ENCODE data around the gene BIRC2. TPM values are rescaled to one million over a fixed set of nuclear protein-coding genes. Genes with fewer than 3 reads are reported as not detected.

The BIRC2 gene
- total and polyA plus RNA-seq, 2 experiments from 2014 or later, result 15.3 to 25.2 TPM

- TF ChIP-seq REST (IDR thresholded peaks at IDR 0.05; ENCODE audit: unreplicated experiment) (no peak), EZH2phosphoT487 (IDR thresholded peaks at IDR 0.05; ENCODE audit: unreplicated experiment) (no peak), CTCF (conservative IDR thresholded peaks at IDR 0.05; ENCODE audit: low read depth in 2 of 2) (no peak), ZNF331 (CRISPR knock-in tag; IDR thresholded peaks at IDR 0.05; ENCODE audit: low read depth) (no peak)
Measured at GRCh38 chr11:102383839-102384238, 36.8 kb downstream of the BIRC2 start (continued).

- peaks cover 18% of the 10 kb centered on the region for H3K4me1 Mint-ChIP-seq
- no peak overlapping the region for H3K27ac ChIP-seq (ENCODE audit: low read depth)
- ATAC-seq, result peak; percentile 67
- no peak for TF ChIP-seq REST (IDR thresholded peaks at IDR 0.05; ENCODE audit: unreplicated experiment)
- no peak for TF ChIP-seq CREB1 (CRISPR knock-in tag; IDR thresholded peaks at IDR 0.05; ENCODE audit: low read depth)
- no peak for TF ChIP-seq EZH2 (IDR thresholded peaks at IDR 0.05; ENCODE audit: low read depth, unreplicated experiment)
- TF ChIP-seq ZNF462 (CRISPR knock-in tag; IDR thresholded peaks at IDR 0.05), result no peak
- TF ChIP-seq ZNF114 (CRISPR knock-in tag; IDR thresholded peaks at IDR 0.05), result no peak
Measured at GRCh38 chr11:102384419-102385079, 37.5 kb downstream of the BIRC2 start.

More at GRCh38 chr11:102384419-102385079, 37.5 kb downstream of the BIRC2 start:
- no peak overlapping the region for H2AFZ ChIP-seq
- H3K9me3 Mint-ChIP-seq, result no peaks in the 10 kb centered on the region
- H3F3A ChIP-seq (replicated peaks; ENCODE audit: low read depth), result no peaks in the 10 kb centered on the region
- H3K27ac Mint-ChIP-seq, result no peak overlapping the region
- H3K9me2 ChIP-seq (ENCODE audit: insufficient read depth), result no peaks in the 10 kb centered on the region
- H3K4me3 ChIP-seq, result no peak overlapping the region
- no peaks in the 10 kb centered on the region for H3K79me2 ChIP-seq (replicated peaks; ENCODE audit: insufficient read depth)
- no peak overlapping the region for H3K4me2 ChIP-seq
- DNase-seq (ENCODE audit: low spot score), result no peak
- H3K27me3 Mint-ChIP-seq (ENCODE audit: insufficient read depth, low read depth, poor library complexity), result peaks cover 5% of the 10 kb centered on the region
- no peaks in the 10 kb centered on the region for H3K27me3 ChIP-seq (ENCODE audit: insufficient read depth)
- no peak overlapping the region for H3K4me3 Mint-ChIP-seq
- H3K4me1 ChIP-seq (ENCODE audit: insufficient read depth), result no peaks in the 10 kb centered on the region
- H3K36me3 ChIP-seq (ENCODE audit: insufficient read depth), result no peaks in the 10 kb centered on the region
- no peaks in the 10 kb centered on the region for H4K20me1 ChIP-seq (replicated peaks; ENCODE audit: insufficient read depth)
- H3K36me3 Mint-ChIP-seq (ENCODE audit: low read depth), result peaks cover 12% of the 10 kb centered on the region; the same call in 2 of the 3 replicates

All from GM23338 (cell line).